CD4-positive, alpha-beta T cell treated with Interleukin-4 for 1 hour (primary cell): ENCODE measurements around the gene CREBL2.

Experiments
- DNase-seq, 2 donors: peaks; one replicate each; pipeline ENCODE4 v3.0.0-alpha.2; 2020 to 2022

The CREBL2 gene

GRCh38 chr12:12682284-12682683, 70.6 kb downstream of the CREBL2 start:
- no peak for DNase-seq

DNA sequence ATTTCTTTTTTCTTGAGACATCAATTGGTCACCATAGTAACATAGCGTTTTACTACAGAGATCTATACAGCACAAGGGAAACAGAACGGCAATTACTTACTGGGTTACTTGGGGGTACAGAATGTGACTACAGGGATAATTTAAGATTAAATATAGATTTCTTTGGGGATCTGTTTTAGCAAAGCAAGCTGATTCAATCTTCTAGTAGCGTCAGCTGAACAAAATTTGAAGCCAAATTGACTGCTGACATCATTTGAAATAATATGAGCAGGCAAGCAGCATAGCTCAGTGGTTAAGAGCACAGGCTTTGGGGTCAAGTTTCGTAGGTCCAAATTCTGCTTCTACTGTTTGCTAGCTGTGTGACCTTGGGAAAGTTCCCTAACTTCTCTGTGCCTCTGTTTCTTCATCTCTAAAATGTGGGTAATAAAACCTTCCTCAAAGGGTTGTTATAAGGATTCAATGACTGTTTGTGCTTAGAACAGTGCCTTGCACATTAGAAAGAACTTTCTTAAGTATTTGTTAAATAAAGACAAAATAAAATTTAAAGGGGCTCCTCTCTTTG, 71.5 kb downstream of the CREBL2 start:
- no peak for DNase-seq

DNA sequence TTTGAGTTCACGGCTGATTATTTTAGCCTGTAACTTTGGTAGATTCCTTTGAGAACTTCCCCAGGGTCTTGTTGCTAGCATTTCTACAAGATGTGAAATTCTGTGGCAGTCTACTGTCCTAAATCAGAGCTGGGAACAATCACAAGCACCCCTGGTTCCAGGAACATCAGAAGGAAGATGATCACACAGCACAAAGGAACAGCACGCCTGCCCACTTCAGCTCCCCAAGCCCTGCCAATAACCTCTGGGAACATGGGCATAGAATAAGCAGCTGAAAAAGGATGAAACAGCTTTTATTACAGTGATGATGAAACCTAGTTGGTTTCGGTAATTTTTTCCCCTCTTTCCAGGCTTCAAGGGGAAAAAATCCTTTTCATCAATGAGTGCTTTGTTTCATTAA, 72.0 kb downstream of the CREBL2 start:
- no peak for DNase-seq

GRCh38 chr12:12684375-12685106, 72.9 kb downstream of the CREBL2 start:
- no peak for DNase-seq

DNA sequence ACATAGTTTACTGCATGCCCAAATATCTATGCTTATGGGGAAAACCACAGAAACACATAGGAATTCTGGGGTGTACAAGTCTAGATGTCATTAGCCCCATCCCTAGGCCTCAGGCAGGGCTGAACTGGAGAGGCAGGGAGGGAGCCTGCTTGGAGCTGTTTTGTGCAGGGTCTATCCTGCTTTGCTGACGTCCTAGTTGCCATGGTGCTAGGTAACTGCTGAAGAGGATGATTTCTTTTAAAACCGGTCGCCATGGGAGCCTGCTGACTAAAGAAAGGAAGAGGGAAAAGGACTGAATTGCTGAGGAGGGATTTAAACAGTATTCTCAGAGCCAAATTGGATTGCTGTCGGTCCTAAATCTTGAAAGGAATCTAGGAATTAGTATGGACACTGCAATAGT, 73.6 kb downstream of the CREBL2 start:
- DNase-seq = no peak

GRCh38 chr12:12686472-12686871, 74.8 kb downstream of the CREBL2 start:
- DNase-seq = no peak

DNA sequence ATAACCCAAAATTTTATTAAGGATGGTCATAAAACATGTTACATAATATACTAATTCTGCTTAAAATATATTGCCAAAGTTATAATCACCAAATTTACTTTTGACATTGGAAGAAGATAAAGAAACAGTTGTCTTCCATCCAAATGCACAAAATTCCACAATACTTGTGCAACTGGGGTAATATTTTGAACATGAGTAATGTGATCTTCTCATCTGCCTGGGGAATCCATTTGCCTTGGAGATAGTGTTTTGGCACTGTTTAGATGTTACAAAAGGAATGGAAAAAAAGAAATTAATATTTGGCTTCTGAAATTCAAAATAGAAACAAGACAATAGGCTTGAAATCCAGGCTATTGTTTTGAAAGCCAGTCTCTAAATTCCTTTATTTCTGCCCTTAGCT, 75.2 kb downstream of the CREBL2 start:
- DNase-seq = no peak

DNA sequence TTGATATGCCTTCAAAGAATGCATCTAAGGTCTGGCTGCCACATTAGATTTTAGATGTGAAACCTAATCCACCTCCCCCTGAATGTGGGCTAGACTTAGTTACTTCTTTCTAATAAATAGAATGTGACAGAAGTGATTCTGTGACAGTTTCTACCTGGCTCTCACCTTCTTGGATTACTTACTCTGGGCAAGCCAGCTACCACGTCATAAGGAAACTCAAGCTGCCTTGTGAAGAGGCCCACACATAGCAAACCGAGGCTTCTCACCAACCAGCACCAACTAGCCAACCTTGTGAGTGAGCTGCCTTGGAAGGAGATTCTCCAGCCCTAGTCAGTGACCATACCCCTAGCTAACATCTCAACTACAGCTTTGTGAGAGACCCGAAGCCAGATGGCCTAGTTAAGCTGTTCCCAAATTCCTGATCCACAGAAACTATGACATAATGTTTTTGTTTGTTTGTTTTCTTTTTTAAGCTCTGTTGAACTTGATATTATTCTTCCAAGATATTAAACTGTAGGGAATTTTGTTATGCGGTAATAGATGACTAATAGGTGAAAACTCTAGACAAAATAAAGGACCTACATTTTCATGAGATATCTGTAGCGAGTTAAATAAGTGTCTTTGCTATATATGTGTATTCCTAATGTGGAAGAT, 78.1 kb downstream of the CREBL2 start:
- no peak for DNase-seq

DNA sequence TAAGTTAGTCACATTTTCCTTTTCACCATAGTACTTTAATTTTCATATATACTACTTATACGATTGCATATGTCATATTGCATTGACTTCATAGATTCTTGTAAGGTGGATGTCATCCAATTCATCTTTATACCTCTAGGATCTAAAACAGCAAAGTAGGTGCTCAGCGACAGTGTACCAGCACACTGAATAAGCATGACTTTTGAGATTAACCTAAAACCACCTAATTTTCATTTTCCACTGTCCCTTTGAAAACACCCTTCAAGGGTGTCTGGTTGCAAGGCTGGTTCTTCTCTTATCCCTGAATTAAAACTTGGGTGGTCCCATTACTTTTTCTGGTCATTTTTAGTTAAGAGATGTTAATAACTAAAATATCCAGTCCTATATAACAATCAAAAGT, 79.9 kb downstream of the CREBL2 start:
- no peak for DNase-seq

GRCh38 chr12:12693111-12693671, 81.5 kb downstream of the CREBL2 start:
- no peak for DNase-seq
